ENCODE data around the gene C10orf90. TPM values are rescaled to one million over a fixed set of nuclear protein-coding genes. Genes with fewer than 3 reads are reported as not detected.

Gene C10orf90
- total and polyA plus RNA-seq, 3 donors from 2014 or later = 4.3 to 17.6 (median 10.3) TPM

GRCh38 chr10:126480648-126481047 is 189.8 kb downstream of the C10orf90 start:
- TF ChIP-seq, protein P1, sequence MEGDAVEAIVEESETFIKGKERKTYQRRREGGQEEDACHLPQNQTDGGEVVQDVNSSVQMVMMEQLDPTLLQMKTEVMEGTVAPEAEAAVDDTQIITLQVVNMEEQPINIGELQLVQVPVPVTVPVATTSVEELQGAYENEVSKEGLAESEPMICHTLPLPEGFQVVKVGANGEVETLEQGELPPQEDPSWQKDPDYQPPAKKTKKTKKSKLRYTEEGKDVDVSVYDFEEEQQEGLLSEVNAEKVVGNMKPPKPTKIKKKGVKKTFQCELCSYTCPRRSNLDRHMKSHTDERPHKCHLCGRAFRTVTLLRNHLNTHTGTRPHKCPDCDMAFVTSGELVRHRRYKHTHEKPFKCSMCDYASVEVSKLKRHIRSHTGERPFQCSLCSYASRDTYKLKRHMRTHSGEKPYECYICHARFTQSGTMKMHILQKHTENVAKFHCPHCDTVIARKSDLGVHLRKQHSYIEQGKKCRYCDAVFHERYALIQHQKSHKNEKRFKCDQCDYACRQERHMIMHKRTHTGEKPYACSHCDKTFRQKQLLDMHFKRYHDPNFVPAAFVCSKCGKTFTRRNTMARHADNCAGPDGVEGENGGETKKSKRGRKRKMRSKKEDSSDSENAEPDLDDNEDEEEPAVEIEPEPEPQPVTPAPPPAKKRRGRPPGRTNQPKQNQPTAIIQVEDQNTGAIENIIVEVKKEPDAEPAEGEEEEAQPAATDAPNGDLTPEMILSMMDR (IDR thresholded peaks at IDR 0.05) = no peak
- no peak for TF ChIP-seq POLR2A (IDR thresholded peaks at IDR 0.05)
- Histone ChIP-seq H3K4me1 (no peaks in the 10 kb centered on the region), H3K9me3 (no peaks in the 10 kb centered on the region), H3K4me3 (no peak overlapping the region), H3K27me3 (no peaks in the 10 kb centered on the region), H3K27ac (no peak overlapping the region), H3K36me3 (ENCODE audit: low read depth, missing control alignments) (no peaks in the 10 kb centered on the region)
- intact Hi-C loops (cut with DNase I; ENCODE audit: low total_unique reads) = no loop called here
- no peak for DNase-seq
- WGBS, 2 donors = 94 to 95% methylated on average over 3 of the region's 3 CpGs

- TF ChIP-seq, protein P1 (IDR thresholded peaks at IDR 0.05) = no peak
- no peak for TF ChIP-seq POLR2A (IDR thresholded peaks at IDR 0.05)
- no peak overlapping the region for H3K4me3 ChIP-seq
- H3K27ac ChIP-seq = no peak overlapping the region
- 87 to 89% methylated on average over 7 of the region's 7 CpGs for WGBS, 2 donors
- no peaks in the 10 kb centered on the region for H3K36me3 ChIP-seq (ENCODE audit: low read depth, missing control alignments)
- no peaks in the 10 kb centered on the region for H3K4me1 ChIP-seq
- no peaks in the 10 kb centered on the region for H3K27me3 ChIP-seq
- intact Hi-C loops (cut with DNase I; ENCODE audit: low total_unique reads) = no loop called here
- no peaks in the 10 kb centered on the region for H3K9me3 ChIP-seq
- no peak for DNase-seq
Observed at GRCh38 chr10:126479280-126479895, 191.1 kb downstream of the C10orf90 start.

DNA sequence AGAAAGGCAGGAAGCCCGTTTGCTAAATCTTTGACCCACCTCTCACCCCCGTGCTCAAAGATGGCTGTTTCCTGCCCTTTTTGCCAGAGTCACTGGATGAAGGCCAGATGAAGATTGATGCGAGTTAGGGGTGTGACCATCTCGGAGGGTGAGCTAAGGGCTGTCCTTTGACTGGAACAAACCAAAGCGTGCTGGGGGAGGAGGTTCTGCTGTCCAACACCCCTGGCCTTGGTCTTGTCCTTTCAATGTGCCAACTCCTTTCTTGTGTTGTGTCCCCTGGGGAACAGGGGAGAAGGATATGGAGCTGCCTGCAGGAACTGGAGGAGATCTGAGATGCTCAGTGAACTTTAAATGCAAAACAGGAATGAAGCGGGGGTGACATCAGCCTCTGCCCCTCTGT is 191.9 kb downstream of the C10orf90 start:
- H3K27ac ChIP-seq = no peak overlapping the region
- intact Hi-C loops (cut with DNase I; ENCODE audit: low total_unique reads) = no loop called here
- no peak overlapping the region for H3K4me3 ChIP-seq
- H3K36me3 ChIP-seq (ENCODE audit: low read depth, missing control alignments) = no peaks in the 10 kb centered on the region
- DNase-seq = no peak
- no peaks in the 10 kb centered on the region for H3K9me3 ChIP-seq
- H3K27me3 ChIP-seq = no peaks in the 10 kb centered on the region
- 65 to 67% methylated on average over 6 of the region's 6 CpGs for WGBS, 2 donors
- TF ChIP-seq, protein P1 (IDR thresholded peaks at IDR 0.05) = no peak
- no peak for TF ChIP-seq POLR2A (IDR thresholded peaks at IDR 0.05)
- no peaks in the 10 kb centered on the region for H3K4me1 ChIP-seq

GRCh38 chr10:126476246-126476645 is 194.2 kb downstream of the C10orf90 start:
- Histone ChIP-seq H3K27ac (no peak overlapping the region), H3K4me1 (no peaks in the 10 kb centered on the region), H3K4me3 (no peak overlapping the region), H3K27me3 (no peaks in the 10 kb centered on the region), H3K9me3 (no peaks in the 10 kb centered on the region), H3K36me3 (ENCODE audit: low read depth, missing control alignments) (no peaks in the 10 kb centered on the region)
- no peak for DNase-seq
- TF ChIP-seq, protein P1 (IDR thresholded peaks at IDR 0.05) = no peak
- no peak for TF ChIP-seq POLR2A (IDR thresholded peaks at IDR 0.05)
- intact Hi-C loops (cut with DNase I; ENCODE audit: low total_unique reads) = no loop called here
- 50 to 66% methylated on average over 11 of the region's 11 CpGs for WGBS, 2 donors

DNA sequence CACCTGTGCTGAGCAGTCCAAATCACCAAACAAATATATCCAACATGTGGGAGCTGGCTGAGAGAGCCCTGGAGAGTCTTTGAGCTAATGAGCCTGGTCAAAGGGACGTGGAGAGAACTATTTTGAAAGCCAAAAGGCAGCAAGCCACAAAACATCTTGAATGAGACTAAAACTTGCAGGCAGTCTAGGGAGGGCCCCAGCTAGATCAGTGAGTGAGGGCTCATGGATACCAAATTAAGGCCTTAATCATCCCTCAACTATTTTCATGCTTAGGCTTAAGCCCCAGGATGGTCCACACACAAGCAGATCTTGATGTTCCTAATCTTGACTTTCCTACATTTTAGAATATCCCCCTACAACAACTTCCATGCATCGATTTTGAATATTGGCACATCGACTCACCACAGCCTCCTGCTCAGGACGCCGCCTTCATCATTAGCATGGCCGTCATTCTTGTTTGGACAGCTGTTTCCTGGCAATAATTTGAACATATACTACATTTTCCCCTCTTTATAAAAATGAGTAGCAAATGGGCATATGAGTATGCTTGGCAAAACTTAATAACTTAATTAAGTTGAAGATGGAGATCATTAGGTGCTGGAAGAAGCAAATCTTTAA is 195.3 kb downstream of the C10orf90 start:
- WGBS, 2 donors = 74 to 75% methylated on average over 6 of the region's 6 CpGs

More for the DNA sequence above, 195.3 kb downstream of the C10orf90 start:
- no peak for TF ChIP-seq POLR2A (IDR thresholded peaks at IDR 0.05)
- TF ChIP-seq, protein P1 (IDR thresholded peaks at IDR 0.05) = no peak
- intact Hi-C loops (cut with DNase I; ENCODE audit: low total_unique reads) = no loop called here
- H3K4me3 ChIP-seq = no peak overlapping the region
- no peak for DNase-seq
- H3K4me1 ChIP-seq = no peaks in the 10 kb centered on the region
- H3K27ac ChIP-seq = no peak overlapping the region
- no peaks in the 10 kb centered on the region for H3K9me3 ChIP-seq
- H3K27me3 ChIP-seq = no peaks in the 10 kb centered on the region
- no peaks in the 10 kb centered on the region for H3K36me3 ChIP-seq (ENCODE audit: low read depth, missing control alignments)

Measured in testis (tissue), 3 donors.